HG03575 (cell line): ENCODE data around the gene TUBA8.
"Not testable (repeated sequence)": the region's sequence is repeated elsewhere in the genome, so short reads cannot be mapped to it uniquely, and the experiment has no call there.

ENCODE experiments used
- ATAC-seq: cut with Tn5 transposase; IDR thresholded peaks from one replicate; pipeline ENCODE4 v1.9.1; 2021; ENCODE audit not compliant: unreplicated experiment, insufficient number of reproducible peaks, low FRiP score; ENCODE audit errors: extremely low read depth

TUBA8 gene

GRCh38 chr22:18119409-18120110 is 9.0 kb downstream of the TUBA8 start:
- ATAC-seq = no peak

- ATAC-seq = no peak
These were observed 10.2 kb downstream of the TUBA8 start for GRCh38 chr22:18120857-18121256.

GRCh38 chr22:18121506-18121905 is 10.9 kb downstream of the TUBA8 start:
- ATAC-seq = no peak

GRCh38 chr22:18121954-18122554 is 11.4 kb downstream of the TUBA8 start:
- ATAC-seq = no peak

- ATAC-seq = not testable (repeated sequence)
These were observed 12.9 kb downstream of the TUBA8 start for GRCh38 chr22:18123476-18124025.

- no peak for ATAC-seq
These were observed 16.0 kb downstream of the TUBA8 start for GRCh38 chr22:18126606-18127005.

- ATAC-seq = no peak
These were observed 19.4 kb downstream of the TUBA8 start for GRCh38 chr22:18130018-18130417.

- ATAC-seq = no peak
These were observed 20.3 kb downstream of the TUBA8 start for GRCh38 chr22:18130699-18131429.

- no peak for ATAC-seq
These were observed 22.8 kb downstream of the TUBA8 start for GRCh38 chr22:18133452-18133851.

GRCh38 chr22:18136563-18137320 is 26.1 kb downstream of the TUBA8 start:
- ATAC-seq = no peak

- ATAC-seq = not testable (repeated sequence)
These were observed 30.4 kb downstream of the TUBA8 start for GRCh38 chr22:18141004-18141403.

- no peak for ATAC-seq
These were observed 33.5 kb downstream of the TUBA8 start for GRCh38 chr22:18144105-18144504.

- ATAC-seq = no peak
These were observed 35.2 kb downstream of the TUBA8 start for GRCh38 chr22:18145676-18146388.

GRCh38 chr22:18146389-18146753 is 35.8 kb downstream of the TUBA8 start:
- no peak for ATAC-seq

- ATAC-seq = no peak
These were observed 37.2 kb downstream of the TUBA8 start for GRCh38 chr22:18147791-18148190.

GRCh38 chr22:18148293-18148965 is 37.8 kb downstream of the TUBA8 start:
- no peak for ATAC-seq

- ATAC-seq = no peak
These were observed 41.9 kb downstream of the TUBA8 start for GRCh38 chr22:18152519-18152918.

GRCh38 chr22:18154821-18155390 is 44.3 kb downstream of the TUBA8 start:
- ATAC-seq = no peak
